Dedifferentiated amniotic fluid mesenchymal stem cell (primary cell): ENCODE measurements around the gene MESD.
A peak's percentile ranks its signal among the peaks of the same experiment; 100 is the strongest.

Experiments used
- DNase-seq: peaks from one replicate; pipeline ENCODE4 v3.0.0-alpha.2; 2016; ENCODE audit errors: extremely low spot score

Gene MESD

DNA sequence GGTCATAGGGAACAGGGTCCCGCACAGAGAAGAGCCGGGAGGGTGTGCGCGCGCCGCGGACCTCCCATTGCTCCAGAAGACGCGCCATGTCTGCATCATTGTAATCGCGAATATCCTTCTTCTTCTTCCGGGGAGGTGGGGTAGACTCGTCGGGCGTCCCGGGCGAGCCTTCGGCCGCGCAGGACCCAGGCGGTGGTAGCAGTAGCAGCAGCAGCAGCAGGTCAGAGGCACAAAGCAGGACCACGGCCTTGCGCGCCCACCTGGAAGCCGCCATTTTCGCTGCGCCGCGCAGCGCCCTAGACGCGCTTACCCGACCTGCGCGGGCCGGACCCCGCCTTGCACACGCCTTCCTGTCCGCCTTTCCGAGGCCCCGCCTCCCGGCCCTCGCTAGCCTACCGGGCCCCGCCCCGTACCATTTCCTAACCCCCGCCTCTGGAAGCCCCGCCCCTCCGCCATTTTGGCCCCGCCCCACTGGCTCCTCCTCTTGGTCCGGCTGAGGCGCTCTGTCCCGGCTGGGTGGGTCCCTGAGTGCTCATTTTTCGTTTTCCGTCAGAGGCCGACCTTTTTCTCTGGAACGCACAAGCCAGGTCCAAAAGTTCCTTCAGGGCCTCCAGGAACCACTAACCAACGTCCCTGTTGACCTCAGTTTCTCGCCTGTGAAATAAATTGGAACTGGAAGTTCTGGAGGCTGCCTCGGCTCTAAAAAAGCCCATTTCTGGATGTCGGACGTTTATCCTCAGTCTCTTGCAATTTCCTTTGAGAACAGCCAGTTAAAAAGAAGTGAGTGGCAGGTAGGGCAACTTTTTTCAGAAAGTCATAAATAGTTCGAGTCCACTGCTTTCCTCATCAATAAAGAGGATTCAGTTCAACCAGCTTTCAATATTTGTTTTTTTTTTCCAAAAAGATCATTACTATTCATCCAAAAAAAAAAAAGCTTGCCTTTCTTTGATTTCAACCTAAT lies at the start of gene MESD:
MESD (minus strand) TSS at position 302 of the 961 bp plus-strand sequence; CDS start at position 274, 28 bp downstream.
- DNase-seq: peak; percentile 95

DNA sequence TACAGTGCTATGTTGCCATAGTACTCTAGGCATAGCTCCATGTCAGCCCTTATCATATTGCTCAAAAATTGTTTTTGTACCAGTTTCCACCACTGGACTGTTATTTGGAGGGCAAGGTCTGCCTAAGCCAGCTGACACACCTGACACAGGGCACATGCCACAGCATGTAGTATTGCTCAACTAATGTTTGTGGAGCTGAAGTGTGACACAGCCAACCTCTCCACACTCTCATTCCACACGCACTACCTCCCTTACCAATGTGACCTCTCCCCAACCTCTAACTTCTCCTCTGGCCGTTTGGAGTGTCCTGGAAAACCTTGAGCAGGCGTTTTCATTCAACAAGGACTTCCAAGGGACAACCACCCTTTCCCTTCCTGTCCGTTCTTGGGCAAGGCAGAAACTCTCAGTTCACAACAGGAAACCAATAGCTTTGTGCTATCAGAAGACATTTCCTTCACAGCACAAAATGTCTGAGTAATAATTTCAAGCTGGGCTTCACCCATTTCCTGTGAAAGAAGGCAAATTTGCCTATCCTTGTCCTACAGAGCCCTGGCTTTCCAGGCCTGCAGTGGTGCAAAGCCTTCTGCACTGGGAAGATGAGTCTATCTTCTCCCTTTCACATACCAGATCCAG lies 49.5 kb upstream of the MESD start:
- no peak for DNase-seq

DNA sequence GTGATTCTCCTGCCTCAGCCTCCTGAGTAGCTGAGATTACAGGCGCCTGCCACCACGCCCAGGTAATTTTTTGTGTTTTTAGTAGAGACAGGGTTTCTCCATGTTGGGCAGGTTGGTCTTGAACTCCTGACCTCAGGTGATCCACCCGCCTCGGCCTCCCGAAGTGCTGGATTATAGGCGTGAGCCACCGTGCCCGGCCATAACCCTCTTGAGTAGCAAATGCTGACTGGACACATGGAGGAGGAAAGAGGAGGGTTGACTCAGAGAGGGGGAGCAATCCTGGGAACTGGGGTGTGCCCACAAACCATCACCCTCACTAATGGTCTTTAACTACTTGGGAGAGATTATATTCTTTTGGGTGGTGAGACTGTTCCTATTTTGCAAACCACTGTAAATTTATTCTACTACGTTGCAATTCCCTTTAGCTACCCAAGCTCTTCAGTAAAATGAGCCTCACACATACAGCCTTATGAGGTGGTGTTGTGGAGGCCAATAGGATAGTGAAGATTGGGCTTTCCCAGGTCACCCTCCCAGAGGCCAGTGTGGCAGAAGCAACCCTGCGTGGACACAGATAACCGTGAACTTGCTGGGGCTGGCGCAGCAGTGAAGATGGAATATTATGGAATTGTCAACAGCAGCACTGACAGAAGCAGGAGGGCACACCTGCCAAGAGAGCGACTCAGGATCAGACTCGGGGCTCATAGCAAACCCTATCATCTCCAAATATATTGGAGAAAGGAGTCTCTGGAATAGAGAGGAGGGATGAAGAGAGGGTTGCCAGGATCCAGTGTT lies 48.5 kb upstream of the MESD start:
- DNase-seq: no peak

DNA sequence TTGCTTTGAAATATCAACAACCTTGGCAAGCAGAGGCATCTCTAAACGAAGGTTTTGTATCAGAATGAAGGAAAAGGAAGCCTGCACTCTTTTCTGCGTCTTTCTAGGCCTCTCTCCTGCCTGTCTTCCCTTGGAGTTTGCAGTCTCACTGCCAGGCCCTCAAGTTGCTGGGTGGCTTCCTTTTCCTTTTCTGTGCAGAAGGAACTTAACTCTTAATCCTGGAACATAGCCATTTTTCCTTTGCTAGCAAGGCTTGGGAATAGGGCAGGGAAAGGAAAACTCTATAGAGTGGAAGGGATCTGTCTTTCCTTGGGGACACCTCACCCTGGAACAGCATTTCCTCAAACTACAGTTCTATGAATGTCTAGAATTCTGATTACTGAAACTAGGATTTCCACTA lies 43.9 kb upstream of the MESD start:
- no peak for DNase-seq

DNA sequence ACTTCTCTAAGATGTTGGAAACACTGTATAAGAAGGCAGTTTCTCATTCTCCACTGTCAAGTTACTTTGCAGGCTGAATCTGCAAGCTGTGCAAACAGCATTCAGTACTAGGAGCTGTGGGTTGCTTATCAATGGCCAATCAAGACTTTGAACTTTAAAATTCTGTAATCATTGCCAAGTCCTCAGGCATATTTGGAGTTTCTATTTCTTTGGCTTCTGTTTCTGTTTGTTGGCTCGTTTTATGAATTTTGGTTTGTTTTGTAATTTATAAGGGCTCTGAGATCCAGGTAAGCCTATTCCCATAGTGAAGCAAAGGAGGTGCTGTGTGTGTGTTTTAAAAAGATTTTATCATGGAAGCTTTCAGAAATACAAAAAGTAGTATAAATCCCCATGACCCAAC lies 43.2 kb upstream of the MESD start:
- DNase-seq: no peak

DNA sequence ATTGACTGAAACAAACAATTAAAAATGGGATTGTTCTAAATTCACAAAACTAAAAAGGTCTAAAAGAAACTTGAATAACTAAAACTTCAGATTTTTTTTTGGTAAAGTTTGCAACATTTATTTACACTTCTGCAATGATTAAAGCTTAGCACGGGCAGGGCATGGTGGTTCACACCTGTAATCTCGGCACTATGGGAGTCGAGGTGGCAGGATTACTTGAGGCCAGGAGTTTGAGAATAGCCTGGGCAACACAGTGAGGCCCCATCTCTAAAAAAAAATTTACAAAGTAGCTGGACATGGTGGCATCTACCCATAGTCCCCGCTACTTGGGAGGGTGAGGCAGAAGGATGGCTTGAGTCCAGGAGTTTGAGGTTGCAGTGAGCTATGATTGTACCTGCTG lies 42.7 kb upstream of the MESD start:
- DNase-seq: no peak

DNA sequence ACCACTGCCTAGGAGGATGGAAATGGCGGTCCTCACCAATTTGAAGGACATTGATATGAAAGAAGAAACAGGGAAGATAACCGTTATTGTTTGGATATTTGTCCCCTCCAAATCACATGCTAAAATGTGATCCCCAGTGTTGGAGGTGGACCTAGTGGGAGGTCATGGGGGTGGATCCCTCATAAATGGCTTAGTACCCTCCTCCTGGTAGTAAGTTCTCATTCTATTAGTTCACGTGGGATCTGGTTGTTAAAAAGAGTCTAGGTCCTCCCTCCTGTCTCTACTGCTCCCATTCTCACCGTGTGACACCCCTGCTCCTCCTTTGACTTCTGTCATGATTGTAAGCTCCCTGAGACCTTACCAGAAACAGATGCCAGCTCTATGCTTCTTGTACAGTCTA lies 41.6 kb upstream of the MESD start:
- DNase-seq: no peak

DNA sequence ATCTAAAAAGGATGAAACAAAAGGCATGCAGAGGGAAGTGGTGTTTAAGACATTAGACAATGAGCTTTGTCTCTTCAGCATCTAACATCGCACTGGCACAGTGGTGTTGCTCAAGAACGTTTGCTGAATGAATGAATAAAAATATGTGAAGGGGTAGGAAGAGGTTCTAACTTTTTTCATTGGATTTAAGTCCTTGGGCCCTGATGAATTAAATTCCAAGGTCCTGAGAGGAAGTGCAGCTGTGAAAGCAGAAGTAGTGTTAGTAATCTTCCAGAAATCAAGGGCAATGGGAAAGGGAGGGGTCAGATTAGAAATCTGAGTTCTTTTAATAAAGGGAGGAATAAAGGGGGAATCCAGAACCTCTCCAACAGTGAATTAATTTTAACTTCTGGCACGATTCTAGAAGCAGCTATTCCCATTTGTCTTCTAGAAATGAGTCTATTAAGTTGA lies 40.7 kb upstream of the MESD start:
- no peak for DNase-seq

DNA sequence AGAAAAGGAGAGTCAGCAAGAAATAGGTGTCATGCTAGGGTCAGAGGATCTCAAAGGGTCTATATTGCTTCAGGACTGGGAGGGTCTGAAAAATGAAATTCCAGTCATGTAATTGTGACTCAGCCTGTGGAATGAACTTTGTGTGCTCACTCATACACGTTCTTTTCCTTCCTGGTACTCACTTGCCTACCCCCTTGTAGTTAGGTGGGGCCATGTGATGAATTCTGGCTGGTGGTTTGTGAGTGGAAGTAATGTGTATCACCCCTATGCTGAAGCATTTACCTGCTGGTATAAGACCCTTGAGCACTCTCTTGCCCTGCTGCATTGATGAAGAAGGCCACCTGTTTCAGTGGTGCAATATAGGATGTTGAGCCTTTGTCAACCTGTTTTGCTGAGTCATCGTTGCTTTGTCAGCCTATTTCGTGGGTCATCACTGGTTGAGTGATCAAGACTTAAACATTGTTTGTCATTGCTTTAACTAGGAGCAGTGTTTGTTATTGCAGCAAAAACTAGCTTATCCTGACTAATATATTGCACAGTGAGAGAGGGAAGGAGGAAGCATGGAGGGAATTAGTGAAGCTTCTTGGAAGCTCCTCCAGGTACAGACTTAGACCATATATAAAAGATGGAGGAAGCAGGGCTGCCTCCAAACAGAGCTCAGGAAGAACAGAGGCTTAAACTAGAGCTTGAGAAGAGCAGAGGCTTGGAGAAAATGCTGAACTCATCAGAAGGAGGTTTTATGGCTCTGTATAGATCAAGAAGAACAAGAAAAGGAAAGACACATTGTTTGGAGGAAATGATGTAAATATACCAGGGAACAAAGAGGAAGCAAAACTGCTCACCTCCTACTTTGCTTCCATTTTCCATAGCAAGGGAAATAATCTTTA lies 40.0 kb upstream of the MESD start:
- no peak for DNase-seq

DNA sequence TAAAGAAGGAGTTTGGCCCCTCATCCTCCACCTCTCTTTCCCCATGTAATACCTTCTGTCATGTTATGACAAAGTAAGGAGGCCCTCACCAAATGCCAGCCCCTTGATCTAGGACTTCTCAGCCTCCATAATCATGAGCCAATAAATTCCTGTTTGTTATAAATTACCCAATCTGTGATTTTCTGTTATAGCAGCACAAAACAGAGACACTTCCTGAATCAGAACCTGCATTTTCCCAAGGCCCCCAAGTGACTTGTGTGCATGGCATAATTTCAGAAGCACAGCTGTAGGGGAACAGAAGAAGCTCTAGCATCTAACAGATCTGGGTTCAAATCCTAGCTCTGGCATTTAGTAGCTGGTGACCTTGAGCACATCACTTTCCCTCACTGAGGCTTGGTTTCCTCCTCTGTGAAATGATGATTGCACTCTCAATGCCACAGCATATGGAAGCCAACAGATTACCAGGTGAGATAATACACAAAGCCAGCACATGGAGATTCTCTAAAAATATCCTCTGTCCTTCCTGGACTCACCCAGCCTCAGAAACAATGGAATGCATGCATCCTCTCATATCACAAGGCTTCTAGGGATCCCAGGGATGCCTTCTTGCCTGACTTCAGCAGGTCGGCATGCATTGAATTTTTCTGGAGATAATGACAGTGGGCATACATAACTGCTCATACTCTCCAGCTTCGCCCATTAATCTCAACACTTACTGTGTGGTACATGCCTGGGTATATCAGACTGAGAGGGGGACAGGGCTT lies 37.4 kb upstream of the MESD start:
- no peak for DNase-seq

DNA sequence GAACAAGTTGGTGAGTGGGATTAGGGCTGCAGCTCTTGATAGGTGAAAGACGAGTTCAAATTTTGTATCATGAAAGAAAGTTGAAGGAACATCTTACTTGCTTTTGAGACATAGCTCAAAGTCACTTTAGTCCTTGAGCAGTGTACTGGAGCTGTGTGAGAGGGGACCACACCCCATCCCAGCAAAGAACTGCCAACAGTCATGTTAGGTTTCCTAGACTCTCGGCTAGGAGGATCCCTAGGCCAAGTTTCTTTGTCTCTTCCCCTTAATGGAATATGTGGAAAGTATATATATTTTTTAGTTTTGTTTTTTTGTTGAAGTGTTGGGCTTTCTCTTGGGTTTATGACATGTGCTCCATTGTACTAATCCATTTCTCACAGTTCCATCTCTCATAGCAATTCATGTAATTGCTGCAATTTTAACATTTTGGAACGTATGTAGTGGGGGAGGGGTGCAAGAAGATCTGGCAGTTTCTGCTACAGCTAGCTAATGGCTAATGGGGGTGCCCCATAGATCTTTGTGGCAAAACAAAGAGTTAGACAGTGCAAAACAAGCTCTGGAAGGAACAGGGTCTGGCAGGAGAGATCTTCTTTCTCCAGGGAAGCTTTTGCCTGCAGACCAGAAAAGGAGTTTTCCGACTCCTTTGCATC lies 36.2 kb upstream of the MESD start:
- DNase-seq: no peak

DNA sequence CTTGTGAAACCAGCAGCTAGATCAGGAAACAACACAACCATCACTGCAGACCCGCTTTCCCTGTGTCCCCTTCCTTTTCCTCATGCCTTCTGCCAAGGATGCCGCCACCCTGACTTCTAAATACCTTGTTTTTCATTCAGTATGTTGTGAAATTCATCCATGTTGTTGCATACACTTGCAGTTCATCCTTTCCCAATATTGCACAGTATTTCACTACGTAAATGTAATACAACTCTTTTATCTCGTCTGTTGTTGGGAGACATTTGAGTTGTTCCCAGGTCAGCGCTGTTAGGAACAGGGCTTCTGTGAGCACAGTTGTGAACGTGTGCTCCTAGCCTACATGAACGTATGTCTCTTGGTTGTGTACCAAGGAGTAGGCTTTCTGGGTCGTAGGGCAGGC lies 35.3 kb upstream of the MESD start:
- no peak for DNase-seq

DNA sequence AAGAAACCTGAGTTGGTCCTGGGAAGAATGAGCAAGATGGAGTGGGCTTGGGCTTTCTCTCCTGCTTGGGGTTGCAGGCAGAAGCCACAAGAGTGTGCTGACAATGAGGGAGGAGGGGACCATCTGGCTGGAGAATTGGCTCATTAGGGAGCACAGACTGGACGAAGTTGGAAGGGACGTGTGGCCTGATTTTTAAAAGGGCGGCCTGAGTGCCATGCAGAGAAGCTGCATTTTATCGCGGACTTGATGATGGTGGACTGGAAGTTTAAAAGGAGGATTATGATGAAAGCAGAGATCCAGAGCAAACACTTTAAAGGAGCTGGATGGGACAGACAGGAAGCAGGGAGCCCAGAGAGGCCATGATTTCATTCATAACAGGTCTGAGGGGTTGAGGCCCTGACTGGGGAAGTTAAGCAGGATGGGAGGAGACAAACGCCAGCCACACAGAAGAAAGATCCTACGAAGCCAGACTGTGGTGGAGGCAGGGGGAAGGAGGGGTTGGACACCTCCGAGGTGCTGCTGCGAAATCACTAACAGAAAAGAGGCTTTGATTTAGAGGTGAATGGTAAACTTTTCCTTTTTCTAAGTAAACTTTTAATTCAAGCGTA lies 34.8 kb upstream of the MESD start:
- DNase-seq: no peak

DNA sequence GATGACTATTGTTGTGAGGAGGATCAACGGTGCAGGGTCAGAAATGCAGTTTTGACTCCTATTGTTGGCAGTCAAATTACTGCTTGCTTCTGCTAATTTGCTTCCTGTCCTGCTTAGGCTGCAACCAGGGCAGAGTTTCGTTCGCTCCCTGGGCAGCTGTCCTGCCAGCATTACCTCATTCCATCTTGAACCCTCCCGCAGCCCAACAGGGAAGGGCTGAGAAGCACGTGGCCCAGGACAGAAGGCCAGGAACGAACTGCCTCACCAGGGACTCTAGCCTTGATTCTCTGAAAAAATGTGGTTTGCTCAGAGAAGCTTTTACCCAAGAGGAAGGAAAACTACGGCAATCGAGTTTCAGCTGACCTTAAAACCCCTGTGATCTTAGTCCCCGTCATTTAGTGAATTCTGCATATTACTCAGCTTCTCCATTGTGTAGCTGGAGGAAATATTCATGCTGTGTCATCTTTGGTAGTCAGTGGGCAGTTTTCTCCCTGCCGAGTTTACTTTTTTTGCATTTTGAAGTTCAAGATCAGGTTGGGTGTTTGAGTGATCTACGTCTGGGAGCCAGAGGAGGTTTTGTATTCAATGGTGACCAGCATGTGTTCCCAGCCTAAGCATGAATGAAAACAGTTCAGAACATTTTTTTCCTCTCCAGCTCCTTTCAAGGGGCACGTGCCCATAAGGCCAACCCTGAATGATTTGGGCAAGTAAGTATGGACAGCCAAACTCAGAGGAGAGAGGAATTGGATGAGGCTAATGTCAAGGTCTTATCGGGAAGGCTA lies 34.1 kb upstream of the MESD start:
- peak; percentile 51 for DNase-seq

DNA sequence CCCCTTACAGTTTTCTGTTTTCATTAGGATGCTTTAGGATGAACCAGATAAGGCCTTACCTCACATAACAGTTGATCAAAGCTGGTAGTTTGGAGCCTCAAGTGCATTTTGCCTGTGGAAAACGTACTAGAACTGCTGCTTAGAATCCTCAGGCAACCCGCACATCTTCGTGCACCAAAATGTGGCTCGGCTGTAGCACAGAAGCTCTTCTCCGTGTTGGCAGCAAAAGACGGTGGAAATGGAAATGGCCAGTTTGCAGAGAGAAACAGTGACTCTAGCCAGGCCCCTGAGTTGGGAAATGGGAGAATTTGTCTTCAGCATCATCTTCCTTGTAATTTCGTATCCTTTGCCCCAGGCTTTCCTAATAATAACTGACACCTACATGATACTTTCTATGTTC lies 31.7 kb upstream of the MESD start:
- DNase-seq: no peak

DNA sequence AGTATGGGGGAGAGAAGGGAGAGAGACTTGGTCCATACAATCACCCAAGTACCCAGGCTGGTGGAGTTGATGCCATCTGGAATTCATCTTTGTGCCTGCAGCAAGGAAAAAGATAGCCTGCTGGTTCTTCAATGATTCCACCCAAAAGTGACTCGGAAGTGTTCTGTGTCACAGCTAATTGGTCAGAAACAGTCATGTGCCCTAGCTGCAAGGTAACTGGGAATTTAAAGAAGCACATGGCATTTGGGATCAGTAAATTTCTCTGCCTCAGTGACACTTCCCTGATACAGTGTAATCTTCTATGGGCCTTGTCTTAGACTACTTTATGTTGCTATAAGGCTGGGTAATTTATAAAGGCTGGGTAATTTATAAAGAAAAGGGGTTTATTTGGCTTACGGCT lies 28.6 kb upstream of the MESD start:
- no peak for DNase-seq

DNA sequence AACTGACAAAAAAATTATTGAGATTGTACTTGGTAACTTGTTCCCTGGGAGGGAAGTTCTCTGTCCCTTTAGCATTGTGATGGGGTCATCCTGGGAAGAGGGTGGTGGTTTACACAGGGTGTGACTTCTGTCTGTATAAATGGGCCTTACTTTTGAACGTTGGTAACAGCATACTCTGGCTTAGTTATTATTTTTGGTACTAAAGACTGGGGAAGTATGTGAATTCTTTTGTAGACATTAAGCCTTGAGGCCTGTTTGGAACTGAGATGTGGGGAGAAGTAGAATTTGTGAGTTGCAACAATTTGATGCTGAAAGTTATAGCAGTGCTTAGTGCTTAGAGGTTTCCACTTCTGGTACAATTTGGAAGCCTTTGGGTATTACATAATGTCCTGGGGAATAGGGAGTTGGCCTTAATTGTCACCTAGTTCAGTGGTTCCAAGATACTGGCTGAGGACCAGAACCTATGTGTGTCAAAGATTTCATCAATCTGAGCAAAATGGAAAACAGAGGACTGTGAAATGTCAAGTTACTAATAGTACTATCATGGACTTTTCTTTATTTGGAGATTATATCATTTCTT lies 27.0 kb upstream of the MESD start:
- no peak for DNase-seq
